H1 (cell line): ENCODE measurements around the gene MAFF.

Experiments used
- CHD2 ChIP-seq: IDR thresholded peaks from 2 replicates; pipeline ENCODE4 v1.6.1; 2012; ENCODE audit warnings: low read length, improper control_type of control experiment
- CTCF ChIP-seq, 3 experiments: IDR thresholded peaks; 1 replicate in 2 of 3; 2 replicates in 1 of 3; pipeline versions ENCODE4 v1.5.1 to v1.6.1; 2011; ENCODE audit warnings: low read length in 3 of 3, mild to moderate bottlenecking in 3 of 3, inconsistent platforms in 2 of 3, low read depth in 1 of 3, moderate library complexity in 1 of 3; ENCODE audit not compliant: insufficient read depth in 1 of 3; ENCODE audit errors: control extremely low read depth in 1 of 3
- JUN ChIP-seq: IDR thresholded peaks from 2 replicates; pipeline ENCODE4 v1.6.1; 2011; ENCODE audit warnings: low read depth, mild to moderate bottlenecking, improper control_type of control experiment, low read length
- MAFK ChIP-seq: IDR thresholded peaks from 2 replicates; pipeline ENCODE4 v1.6.1; 2012; ENCODE audit warnings: low read depth, mild to moderate bottlenecking, improper control_type of control experiment, low read length
- NRF1 ChIP-seq: IDR thresholded peaks from 2 replicates; pipeline ENCODE4 v1.6.1; 2011; ENCODE audit warnings: mild to moderate bottlenecking, low read depth, low read length, improper control_type of control experiment
- POLR2A ChIP-seq, 2 experiments: IDR thresholded peaks; 1 replicate in 1 of 2; 2 replicates in 1 of 2; pipeline ENCODE4 v1.6.1; 2011; ENCODE audit warnings: low read depth in 2 of 2, low read length in 2 of 2, mild to moderate bottlenecking in 2 of 2; ENCODE audit errors: control extremely low read depth in 1 of 2
- POLR2AphosphoS5 ChIP-seq: IDR thresholded peaks from 2 replicates; pipeline ENCODE4 v1.6.1; 2011; ENCODE audit warnings: low read depth, low read length
- RNF2 ChIP-seq: fragments of 200-900, 300-1000 bp; sonication (generic); IDR thresholded peaks from 2 replicates; pipeline ENCODE4 v1.7.1; 2016; ENCODE audit warnings: borderline replicate concordance, low read depth, mild to moderate bottlenecking, antibody characterized with exemption, low read length; ENCODE audit not compliant: poor library complexity, severe bottlenecking; ENCODE audit errors: missing control alignments
- SIN3A ChIP-seq, 2 experiments: IDR thresholded peaks in 1 of 2; conservative IDR thresholded peaks in 1 of 2; 2 replicates each; pipeline ENCODE4 v1.6.1; 2011 to 2012; ENCODE audit warnings: low read length in 2 of 2, improper control_type of control experiment in 1 of 2, low read depth in 1 of 2, mild to moderate bottlenecking in 1 of 2
- SP1 ChIP-seq: IDR thresholded peaks from 2 replicates; pipeline ENCODE4 v1.6.1; 2011; ENCODE audit warnings: low read depth, low read length
- TAF1 ChIP-seq: IDR thresholded peaks from 2 replicates; pipeline ENCODE4 v1.6.1; 2011; ENCODE audit warnings: mild to moderate bottlenecking, low read depth, low read length
- TBP ChIP-seq: IDR thresholded peaks from 2 replicates; pipeline ENCODE4 v1.6.1; 2011; ENCODE audit warnings: low read depth, low read length, improper control_type of control experiment
- YY1 ChIP-seq: IDR thresholded peaks from 2 replicates; pipeline ENCODE4 v1.6.1; 2011; ENCODE audit warnings: low read depth, mild to moderate bottlenecking, low read length
- TF ChIP-seq, protein P1 (sequence below): IDR thresholded peaks from 2 replicates; pipeline ENCODE4 v1.6.1; 2012; ENCODE audit warnings: inconsistent platforms

DNA sequence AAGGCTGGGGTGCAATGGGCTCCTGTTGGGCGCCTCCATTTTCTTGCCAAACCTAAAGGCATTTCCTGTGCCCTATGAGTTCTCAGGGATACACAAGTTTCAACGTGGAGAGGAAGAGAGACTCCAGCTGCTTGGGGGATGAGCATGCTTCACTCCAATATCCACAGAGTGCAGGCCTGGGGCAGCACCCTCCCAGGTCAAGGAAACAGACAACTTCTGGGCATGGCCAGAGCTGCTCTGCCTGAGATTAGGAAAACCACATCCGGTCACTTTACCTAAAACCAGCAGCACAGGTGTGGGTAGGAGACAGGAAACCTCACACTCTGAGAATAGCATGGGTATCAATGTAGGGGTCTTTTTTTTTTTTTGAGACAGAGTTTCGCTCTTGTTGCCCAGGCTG is 42.3 kb downstream of the MAFF start:
- TF ChIP-seq POLR2AphosphoS5: no peak
- no peak for TF ChIP-seq POLR2A (IDR thresholded peaks at IDR 0.05; ENCODE audit: control extremely low read depth in 1 of 2, low read depth in 2 of 2, low read length in 2 of 2)
- TF ChIP-seq JUN: no peak
- no peak for TF ChIP-seq SP1
- TF ChIP-seq CTCF (IDR thresholded peaks at IDR 0.05; ENCODE audit: control extremely low read depth in 1 of 3, insufficient read depth in 1 of 3, low read depth in 1 of 3, low read length in 3 of 3): no peak
- TF ChIP-seq CHD2: no peak
- no peak for TF ChIP-seq MAFK
- no peak for TF ChIP-seq RNF2
- no peak for TF ChIP-seq SIN3A (conservative IDR thresholded peaks at IDR 0.05 in 1 of 2, IDR thresholded peaks at IDR 0.05 in 1 of 2; ENCODE audit: low read depth in 1 of 2, low read length in 2 of 2)
- TF ChIP-seq, protein P1, sequence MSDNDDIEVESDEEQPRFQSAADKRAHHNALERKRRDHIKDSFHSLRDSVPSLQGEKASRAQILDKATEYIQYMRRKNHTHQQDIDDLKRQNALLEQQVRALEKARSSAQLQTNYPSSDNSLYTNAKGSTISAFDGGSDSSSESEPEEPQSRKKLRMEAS: no peak
- no peak for TF ChIP-seq TBP
- no peak for TF ChIP-seq NRF1
- TF ChIP-seq YY1: no peak
- no peak for TF ChIP-seq TAF1
